ENCODE results near the gene MATN4.

MATN4 gene

DNA sequence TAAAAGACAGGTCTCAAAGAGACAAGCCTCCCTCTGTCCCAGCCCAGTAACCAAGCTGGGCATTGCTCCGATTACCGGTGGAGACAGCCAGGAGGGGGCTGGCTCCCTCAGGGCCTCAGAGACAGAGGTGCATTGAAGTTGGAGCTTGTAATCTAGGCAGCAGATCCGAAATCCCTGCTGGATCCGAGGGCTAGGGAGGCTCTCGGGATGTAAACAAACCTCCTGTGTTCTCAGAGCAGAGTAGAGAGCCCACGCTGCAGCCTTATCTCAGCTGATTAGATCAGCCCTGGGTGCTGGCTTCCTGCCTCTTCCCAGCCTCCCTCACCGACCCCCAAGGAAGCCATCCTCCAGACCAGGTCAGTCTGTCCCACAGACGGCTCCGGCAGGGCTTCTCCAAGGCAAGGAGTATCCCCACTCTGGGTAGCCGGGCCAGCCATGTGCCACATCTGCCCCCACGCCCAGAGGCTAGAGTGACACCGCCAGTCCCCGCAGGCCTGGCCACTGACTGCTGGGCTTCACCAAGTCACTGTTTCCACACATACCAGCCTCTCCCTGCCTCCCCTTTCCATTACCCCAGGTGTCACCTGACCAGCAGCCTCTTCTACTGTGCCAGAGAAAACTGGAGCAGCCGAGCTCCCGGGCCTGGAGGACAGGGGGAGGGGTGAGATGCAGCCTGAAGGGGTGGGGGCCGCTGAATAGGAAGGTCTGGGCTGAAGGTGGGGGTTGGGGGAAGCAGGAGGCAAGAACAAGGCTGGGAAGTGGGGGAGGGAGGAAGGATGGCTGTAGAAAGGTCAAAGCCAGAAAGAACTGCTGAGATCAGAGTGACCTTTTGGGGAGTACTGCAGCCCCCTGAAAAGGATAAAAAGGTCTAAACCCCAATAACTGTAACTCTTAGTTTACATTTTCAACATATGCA, 34.1 kb upstream of the MATN4 start:
- DNase-seq (ENCODE audit: low spot score) = peak; percentile 85

DNA sequence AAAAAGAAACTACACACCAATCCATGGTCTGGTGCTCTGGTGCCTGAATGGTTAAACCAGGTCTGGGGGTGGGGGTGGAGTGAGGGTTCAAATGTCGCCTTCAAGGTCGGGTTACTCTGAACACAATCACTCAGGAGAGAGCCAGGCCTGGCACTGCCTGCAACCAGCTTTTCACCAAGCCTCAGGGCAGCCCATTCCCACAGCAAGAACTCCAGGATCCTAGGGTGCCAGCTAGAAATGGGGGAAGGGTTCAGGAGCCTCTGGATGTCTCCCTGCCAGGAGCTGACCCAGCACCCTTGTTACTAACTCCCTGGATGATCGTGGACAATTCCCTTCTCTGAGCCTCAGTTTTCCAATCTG, 33.5 kb upstream of the MATN4 start:
- DNase-seq (ENCODE audit: low spot score) = no peak

DNA sequence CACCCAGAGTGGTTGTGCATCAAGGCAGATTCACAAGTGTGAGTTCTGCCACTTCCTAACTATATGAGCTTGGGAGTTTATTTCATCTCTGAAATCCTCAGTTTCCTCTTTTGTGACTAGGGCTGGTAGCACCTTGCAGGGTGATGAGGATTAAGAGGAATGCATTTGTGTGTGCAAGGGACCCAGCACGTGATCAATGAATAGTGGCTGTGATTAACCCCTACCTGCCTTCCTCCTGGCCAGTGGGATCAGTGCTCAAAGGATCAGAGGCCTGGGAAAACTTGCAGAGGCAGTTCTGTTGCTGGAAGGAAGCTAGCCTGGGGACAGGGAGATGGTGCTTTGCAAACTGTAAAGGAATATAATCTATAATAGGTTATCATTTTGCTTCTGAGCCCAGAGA, 32.9 kb upstream of the MATN4 start:
- DNase-seq (ENCODE audit: low spot score) = no peak

DNA sequence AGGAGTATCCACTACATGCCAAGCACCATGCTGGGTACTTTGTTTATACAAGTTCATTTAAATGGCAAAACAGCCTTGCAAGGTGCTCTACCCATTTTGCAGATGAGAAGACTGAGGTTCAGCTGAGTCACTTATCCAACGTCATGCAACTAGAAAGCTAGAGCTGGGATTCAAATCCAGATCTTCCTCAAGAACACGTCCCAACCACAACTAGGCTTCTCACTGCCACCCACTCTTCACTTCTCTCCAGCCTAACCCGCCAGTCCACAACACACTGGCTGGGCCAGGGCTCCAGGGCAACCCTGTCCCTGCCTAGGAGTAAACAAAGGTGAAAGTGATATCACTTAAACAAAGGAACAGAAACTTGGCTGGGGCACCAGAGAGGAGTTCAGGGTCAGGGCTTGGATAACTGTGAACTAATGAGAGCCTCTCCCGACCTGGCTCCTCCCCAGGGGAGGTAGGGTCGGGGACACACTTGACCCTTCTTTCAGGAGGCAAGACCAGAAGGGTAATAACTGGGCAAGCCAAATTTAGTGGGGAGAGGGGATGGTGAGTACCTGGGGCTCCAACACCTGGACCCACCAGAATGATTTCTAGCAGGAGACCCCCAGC, 32.2 kb upstream of the MATN4 start:
- no peak for DNase-seq (ENCODE audit: low spot score)

DNA sequence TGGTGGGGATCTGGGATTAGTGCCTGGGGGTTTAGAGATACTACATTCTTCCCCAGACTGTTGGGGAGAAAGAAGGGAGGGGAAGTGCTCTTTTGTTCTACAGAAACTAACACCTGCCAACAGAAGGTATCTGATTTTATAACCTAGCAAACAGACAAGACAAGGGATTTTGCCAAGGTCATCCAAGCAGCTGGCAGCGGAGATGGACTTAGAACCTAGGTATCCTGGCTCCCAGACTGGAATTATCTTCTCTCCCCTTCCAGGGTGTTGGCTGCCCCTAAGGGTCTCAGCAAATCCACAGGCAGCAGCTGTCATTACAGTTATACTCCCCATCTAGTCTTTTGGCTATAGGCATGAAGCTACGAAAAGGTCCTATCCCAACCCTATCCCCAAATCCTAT, 31.7 kb upstream of the MATN4 start:
- no peak for DNase-seq (ENCODE audit: low spot score)

DNA sequence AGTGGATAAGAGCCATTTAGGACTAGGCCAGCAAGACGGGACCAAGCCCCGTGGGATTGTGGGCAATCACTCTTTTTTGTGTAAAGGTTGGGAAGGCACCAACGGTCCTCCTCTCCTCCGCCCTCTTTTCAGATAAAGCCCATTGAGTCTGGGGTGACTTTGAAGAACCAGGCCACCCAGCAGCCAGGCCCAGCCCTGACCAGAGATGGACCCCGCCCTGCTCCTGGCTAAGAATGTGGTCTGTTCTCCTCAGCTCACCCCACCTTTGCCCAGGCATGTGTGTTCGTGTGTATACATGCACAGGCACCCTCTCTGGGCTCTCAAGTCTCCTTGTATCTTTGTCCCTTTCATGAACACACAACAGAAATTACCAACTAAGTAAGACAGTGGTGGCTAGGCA, 31.0 kb upstream of the MATN4 start:
- no peak for DNase-seq (ENCODE audit: low spot score)

DNA sequence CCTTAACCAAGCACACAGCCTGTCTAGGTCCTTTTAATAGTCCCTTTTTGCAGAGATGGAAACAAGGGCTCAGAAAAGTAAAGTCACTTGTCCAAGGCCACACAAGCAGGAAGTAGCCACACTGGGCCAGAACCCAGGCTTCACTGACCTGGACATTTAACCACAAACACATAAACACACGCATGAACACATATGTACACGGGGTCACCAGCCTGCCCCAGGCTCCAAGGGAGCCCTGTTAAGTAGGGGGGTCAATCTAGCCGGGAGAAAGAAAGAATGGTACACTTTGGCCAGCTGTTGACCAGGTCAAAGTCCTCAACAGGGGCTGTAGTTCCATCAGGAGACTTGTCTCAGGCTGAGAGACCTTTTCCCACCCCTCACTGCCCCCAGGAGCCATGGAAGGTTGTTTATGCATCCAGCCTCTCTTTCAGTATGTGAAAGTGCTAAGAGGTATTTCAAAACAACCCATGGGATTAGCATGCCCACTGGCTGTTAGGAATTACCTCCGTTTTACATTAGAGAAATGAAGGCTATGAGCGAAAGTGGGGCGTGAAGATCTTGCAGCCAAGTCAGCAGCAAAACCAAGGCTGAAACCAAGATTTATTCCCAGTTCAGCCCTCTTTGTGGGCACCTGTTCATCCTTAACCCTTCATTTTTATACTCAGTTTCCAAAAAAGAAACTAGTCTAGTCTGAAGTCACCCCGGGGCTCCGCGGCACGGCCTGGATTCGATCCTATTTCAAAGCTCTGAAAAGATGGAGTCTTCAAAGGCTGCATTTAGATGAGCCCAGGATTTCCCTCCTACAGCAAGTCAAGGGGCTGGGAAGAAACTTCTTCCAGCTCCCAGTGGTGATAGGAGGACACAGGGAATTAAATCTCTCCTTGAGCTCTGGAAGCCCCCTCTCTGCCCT, 30.3 kb upstream of the MATN4 start:
- no peak for DNase-seq (ENCODE audit: low spot score)

DNA sequence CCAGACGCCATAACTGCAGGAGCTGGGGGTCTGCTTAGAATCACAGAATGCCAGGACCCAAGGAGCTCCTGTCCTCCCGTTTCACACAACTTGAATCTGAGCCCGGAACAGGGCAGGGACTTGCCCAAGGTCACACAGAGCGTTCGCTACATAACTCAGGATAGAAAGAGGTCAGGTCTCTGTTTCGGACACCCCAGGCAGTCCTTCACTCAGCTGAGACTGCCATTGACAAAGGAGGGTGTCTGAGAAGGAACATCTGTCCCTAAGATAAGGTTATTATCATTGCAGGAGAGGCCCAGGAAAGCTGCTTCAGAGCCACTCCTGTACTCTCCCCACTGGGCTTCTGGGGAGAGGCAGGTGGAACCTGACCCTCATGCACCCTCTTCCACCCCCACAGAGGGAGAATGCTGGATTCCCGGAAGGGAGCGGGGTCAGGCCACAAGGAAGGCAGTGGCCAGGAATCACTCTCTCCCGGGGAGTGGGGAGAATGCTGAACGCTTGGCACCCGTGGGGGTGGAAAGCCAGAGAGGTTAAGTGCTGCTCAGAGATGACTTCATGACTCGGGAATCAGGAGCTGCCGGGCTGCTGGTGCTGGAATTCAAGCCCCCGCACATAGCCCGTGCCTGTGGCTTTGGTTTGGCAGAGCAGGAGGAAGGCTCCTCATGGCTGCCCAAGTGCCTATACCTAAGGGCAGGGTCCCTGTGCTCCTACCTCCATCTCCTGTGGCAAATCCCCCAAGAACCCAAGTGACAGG, 29.4 kb upstream of the MATN4 start:
- DNase-seq (ENCODE audit: low spot score) = no peak

DNA sequence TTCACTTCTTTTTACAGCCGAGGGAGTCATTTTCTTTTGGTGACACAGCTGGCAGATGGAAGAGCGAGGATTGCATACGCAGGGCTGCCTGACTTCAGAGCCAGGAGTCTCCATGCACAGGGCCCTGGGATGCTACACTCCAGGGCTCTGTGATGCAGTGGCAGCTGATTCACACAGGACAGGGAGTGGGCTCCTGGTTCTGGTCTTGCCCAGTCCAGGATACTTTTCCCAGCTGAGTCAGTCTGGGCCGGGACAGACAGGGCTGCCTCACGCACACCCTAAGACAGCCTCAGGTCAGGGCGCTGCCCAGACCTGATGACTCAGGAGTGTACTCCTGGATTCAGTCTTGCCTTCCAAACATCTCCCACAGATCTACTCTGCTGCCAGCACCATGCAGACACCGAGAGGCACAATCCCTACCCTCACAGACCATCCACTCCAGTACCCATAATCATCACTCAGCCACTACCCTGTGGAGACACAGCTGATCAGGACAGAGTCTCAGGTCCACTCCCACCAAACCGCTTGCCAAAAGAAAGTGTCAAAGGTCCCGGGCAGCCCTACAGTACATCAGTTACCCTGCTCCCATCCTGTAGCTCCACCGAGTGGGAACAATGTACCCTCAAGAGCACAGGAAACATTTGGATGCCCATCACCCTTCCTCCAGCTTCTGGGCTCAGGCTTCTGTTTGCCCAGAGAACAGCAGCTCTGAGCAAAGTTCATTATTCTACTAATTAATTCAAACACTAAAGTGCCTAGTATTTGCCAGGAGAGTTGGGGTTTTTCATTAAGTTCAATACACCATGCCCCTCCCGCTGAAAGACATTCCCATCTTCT, 28.6 kb upstream of the MATN4 start:
- no peak for DNase-seq (ENCODE audit: low spot score)

DNA sequence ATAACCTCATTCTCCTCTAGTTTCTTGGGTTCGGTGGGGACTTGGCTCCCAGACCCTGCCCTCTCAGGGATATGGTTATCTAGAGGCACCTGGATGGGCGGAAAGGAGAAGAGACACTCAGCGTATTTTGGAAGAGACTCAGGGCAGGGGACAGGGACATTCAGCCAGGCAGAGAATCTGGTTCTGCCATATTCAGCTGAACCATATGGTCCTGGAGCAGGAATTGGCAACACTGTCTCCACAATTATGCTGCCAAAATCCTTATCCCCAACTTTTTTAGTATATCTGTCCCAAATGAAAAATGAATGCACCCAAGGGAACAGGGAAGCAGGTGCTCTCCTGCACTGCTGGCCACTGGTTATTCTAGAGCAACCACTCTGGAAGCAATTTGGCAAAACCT, 22.4 kb upstream of the MATN4 start:
- no peak for DNase-seq (ENCODE audit: low spot score)

DNA sequence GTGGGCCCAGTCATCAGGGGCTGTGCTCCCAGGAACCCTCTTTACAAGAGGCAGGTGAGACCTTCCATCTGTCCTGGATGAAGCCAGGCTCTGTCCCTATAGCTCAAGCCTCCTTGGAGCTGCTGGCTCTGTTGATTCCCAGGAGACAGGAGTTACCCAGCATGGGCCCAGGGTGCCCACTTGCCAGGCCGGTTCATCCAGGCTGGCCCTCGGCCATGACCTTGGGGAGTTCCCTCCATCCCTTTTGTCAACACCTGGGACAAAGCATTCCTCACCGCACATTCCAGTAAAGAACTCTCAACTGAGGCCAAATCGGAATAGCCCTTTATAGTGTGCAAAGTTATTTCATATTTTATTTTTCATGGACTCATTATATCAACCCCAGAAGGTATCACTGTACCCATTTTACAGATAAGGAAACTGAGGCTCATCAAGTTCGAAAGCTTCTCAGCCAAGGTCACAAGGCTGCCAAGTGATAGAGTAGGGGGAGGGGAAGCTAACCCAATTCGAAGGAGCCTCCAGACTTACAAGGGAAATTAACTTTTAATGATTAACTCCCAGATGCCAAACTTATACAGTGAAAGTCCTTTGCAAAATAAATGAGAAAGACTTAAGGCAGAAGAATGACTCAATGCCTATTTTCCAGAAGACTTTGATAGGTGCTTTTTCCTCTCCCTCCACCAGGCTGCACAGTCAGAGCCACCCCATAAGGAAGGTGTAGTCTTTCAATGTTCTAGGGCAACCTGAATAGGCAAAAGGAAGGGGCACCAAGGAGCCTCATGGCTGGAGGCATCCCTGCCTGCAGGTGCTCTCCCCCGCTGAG, 21.6 kb upstream of the MATN4 start:
- DNase-seq (ENCODE audit: low spot score) = no peak

DNA sequence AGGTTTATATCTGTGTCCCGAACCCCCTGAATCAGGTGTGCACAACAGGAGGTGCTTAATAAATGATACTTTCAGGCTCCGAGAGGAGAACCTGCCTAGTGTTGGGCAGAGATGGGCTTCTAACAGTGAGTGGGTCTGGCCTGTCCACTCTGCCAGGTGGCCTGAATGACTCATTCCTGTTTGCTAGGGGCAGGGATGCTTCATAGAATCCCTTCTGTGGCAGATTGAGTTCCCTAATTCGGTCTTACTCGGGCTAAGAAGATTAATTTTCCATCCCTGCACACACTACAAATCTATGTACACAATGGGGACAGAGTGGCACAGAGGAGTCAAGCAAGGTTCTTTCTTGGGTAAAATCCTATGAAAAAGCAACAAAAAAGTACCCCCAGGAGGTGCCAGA, 20.4 kb upstream of the MATN4 start:
- DNase-seq (ENCODE audit: low spot score) = no peak

DNA sequence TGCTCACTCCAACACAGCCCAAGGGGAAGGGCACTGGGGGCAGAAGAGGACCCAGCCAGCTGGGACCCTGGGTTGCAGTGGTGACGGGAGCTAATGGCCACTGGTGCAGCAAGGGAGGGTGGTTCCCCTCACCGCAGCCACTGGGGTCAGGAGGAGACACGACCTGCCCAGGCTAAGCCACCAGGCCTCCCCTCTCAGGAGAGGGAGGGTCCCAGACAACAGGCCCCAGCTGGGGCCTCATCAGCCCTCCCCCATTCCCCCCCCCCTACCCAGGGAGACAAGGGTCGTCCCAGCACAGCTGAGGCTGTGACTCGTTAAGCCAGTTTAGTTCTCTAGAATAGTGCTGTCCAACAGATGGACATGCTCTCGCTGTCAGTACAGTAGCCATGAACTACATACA, 17.3 kb upstream of the MATN4 start:
- DNase-seq (ENCODE audit: low spot score) = no peak

DNA sequence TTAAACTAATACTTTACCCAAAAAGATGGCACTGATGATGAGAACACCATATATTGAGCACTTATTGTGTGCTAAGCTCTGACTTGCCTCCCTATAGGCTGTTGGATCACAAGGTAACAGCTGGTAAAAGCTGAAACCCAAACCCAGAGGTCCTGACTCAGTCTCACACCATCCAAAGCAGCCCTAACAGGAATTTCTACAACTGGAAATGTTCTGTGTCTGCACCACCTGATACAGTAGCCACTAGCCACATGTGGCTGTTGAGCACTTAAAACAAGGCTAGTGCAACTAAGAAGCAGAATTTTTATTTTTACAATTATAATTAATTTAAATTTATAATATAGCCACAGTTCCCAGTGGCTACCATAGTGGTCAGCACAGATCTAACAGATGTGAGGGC, 15.6 kb upstream of the MATN4 start:
- DNase-seq (ENCODE audit: low spot score) = no peak

DNA sequence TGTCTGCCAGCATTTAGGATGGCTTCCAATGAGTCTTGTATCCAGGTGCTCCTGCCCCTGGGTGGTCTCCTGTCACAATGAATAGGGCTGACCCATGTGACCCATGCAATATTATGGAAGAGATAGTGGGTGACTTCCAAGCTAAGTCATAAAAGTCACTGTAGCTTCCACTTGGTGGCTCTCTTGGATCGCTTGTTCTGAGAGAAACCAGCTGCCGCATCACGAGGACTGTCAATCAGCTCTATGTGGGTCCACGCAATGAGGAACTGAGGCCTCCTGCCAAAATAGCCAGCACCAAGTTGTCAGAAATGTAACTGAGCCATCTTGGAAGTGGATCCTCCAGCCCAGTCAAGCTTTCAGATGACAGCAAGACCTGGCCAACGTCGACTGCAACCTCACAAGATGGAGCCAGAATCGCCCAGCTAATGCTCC, 14.9 kb upstream of the MATN4 start:
- DNase-seq (ENCODE audit: low spot score) = peak; percentile 76

DNA sequence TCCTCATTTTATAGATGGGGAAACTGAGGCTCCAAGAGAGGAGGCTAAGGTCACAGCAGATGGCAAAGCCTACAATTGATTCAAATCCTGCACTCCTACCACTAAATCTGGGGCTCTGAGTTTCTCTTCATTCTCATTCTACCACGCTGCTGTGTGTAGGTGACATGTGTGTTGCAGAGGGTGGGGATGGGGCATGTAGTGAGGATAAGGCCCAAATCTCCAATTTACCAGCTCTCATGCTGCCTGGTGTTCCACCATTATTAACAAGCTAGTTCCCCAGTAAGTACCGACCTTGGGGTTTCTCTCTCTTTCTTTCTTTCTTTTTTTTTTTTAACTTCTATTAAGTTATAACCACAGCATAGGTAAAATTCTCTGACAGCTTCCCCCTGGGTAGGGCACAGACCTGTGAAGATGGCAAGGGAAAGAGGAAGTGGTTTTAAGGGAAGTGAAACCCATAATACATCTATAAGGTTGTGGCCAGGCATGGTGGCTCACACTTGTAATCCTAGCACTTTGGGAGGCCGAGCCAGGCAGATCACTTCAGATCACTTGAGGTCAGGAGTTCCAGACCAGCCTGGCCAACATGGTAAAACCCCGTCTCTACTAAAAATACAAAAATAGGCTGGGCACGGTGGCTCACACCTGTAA, 13.0 kb upstream of the MATN4 start:
- DNase-seq (ENCODE audit: low spot score) = no peak

DNA sequence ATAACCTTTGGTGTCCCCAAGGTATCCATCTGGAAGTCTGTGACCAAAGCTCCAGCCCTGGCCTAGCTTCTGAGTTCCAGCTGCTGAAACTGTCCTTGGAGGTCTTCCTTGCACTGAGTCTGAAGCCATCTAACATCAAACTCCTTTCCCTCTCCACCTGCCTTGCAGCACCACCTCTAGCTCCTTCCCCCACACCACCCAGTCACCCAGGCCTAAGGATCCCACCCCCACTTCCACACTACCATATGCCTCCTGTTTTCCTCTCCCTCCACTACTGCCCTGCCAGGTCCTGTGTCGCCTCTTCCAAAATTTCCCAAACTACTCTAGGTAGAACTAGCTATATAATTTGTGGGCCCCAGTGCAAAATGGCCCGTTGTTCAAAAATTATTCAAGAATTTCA, 10.8 kb upstream of the MATN4 start:
- DNase-seq (ENCODE audit: low spot score) = no peak

DNA sequence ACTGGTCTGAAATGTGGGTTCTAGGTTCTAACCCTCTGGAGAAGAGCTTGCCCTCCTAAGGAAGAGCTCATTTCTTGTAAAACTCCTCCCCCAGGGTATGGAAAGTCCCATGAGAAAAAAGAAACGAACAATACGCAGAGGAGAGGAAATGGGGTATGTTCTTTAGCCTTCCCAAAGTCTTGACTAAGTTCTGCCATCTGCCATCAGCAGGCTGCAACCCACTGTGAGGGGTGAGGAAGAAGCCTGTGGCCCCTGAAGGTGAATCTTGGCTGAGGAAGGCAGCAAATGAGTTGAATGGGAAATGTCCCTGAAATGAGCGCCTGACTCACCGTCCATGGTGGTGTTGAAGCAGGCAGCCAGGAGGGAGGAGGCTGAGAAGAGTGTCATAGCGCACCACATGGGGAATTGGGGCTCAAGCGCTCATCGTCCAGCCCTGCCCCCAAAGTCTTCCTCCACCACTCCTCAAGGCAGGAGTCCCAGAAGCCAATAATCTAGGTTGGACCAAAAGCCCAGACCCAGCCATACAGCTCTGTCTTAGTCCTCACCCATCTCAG, 10.4 kb upstream of the MATN4 start:
- DNase-seq (ENCODE audit: low spot score) = no peak

DNA sequence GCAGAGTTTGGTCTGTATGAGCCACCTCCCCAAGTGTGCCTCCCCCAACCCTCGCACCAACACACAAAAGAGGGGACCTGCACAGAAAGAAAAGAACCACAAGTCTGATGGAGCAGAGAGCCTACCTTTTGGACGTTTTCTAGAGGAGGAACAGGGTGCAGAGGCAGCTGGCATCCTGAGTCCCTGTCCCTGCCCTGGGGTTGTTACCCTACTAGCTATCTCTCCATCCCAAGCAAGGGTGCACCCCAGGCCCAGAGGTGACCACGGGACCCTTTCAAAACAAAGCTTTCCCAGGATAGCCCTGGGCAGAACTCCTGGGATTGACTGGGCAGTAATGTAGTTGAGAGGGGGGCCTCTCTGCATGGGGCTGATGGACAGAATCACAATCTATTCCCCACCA, 9.7 kb upstream of the MATN4 start:
- DNase-seq (ENCODE audit: low spot score) = no peak

All from SK-N-DZ (cell line).